ENCODE data around the gene EIF4E3. TPM values are rescaled to one million over a fixed set of nuclear protein-coding genes. Genes with fewer than 3 reads are reported as not detected.

Gene EIF4E3
- polyA plus RNA-seq, 1 donor (not counting 4 experiments of a cell fraction or from before 2014, with no cell fraction given), result 2.2 TPM

DNA sequence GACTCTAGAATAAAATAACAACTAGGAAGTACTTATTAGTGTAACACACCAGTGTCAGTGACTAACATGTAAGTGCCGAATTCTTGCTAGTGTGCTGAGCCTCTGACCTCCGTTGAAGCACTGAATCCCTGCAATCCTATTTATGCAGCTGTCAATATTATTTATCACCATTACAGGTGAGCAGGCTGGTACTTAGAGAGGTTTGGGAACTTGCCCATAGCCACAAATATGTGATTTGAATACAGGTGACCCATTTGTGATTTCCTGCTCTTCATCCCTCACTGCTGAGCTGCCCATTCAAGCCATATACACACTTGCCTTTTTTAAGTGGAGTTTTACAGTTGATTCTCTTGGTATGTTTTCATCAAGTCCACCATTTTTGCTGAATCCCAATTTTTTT, 12.2 kb downstream of the EIF4E3 start:
- Histone ChIP-seq H3K9me1 (ENCODE audit: control insufficient read depth, extremely low read depth, insufficient read depth, low read length) (no peaks in the 10 kb centered on the region), H3K27ac (ENCODE audit: control insufficient read depth, insufficient read depth, low read length) (no peak overlapping the region), H3K4me2 (ENCODE audit: control insufficient read depth, extremely low read depth, insufficient read depth, low read depth, low read length) (no peak overlapping the region), H2AFZ (ENCODE audit: control insufficient read depth, low read length) (no peak overlapping the region), H3K79me2 (ENCODE audit: control insufficient read depth, insufficient read depth, low read length) (no peaks in the 10 kb centered on the region), H3K9me3 (ENCODE audit: control insufficient read depth, low read depth, low read length) (no peaks in the 10 kb centered on the region), H3K4me3 (ENCODE audit: control insufficient read depth in 2 of 3, extremely low read depth in 1 of 3, insufficient read depth in 2 of 3, low read depth in 1 of 3, low read length in 3 of 3) (no peak overlapping the region), H3K4me1 (ENCODE audit: control insufficient read depth, extremely low read depth, insufficient read depth, low read length) (no peaks in the 10 kb centered on the region), H3K27me3 (ENCODE audit: control insufficient read depth, extremely low read depth, insufficient read depth, low read length) (no peaks in the 10 kb centered on the region), H4K20me1 (ENCODE audit: control insufficient read depth, extremely low read depth, insufficient read depth, low read length) (no peaks in the 10 kb centered on the region), H3K36me3 (ENCODE audit: control insufficient read depth in 2 of 2, extremely low read depth in 1 of 2, insufficient read depth in 2 of 2, low read length in 2 of 2) (no peaks in the 10 kb centered on the region), H3K9ac (ENCODE audit: control insufficient read depth, extremely low read depth, insufficient read depth, low read length) (no peak overlapping the region)
- TF ChIP-seq, protein P1, sequence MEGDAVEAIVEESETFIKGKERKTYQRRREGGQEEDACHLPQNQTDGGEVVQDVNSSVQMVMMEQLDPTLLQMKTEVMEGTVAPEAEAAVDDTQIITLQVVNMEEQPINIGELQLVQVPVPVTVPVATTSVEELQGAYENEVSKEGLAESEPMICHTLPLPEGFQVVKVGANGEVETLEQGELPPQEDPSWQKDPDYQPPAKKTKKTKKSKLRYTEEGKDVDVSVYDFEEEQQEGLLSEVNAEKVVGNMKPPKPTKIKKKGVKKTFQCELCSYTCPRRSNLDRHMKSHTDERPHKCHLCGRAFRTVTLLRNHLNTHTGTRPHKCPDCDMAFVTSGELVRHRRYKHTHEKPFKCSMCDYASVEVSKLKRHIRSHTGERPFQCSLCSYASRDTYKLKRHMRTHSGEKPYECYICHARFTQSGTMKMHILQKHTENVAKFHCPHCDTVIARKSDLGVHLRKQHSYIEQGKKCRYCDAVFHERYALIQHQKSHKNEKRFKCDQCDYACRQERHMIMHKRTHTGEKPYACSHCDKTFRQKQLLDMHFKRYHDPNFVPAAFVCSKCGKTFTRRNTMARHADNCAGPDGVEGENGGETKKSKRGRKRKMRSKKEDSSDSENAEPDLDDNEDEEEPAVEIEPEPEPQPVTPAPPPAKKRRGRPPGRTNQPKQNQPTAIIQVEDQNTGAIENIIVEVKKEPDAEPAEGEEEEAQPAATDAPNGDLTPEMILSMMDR (optimal IDR thresholded peaks at IDR 0.05 in 1 of 3, IDR thresholded peaks at IDR 0.05 in 1 of 3, conservative IDR thresholded peaks at IDR 0.05 in 1 of 3; ENCODE audit: extremely low read depth in 1 of 3, insufficient read depth in 2 of 3, low read length in 3 of 3), result no peak
- TF ChIP-seq EZH2 (IDR thresholded peaks at IDR 0.05; ENCODE audit: low read length), result no peak
- dilution Hi-C loops (cut with MboI; ENCODE audit: extremely low pct_ligation_motif_present, low sequenced_read_pairs), result no loop called here
- no peak for DNase-seq (ENCODE audit: low read depth, low spot score)
- no peak for FAIRE-seq

DNA sequence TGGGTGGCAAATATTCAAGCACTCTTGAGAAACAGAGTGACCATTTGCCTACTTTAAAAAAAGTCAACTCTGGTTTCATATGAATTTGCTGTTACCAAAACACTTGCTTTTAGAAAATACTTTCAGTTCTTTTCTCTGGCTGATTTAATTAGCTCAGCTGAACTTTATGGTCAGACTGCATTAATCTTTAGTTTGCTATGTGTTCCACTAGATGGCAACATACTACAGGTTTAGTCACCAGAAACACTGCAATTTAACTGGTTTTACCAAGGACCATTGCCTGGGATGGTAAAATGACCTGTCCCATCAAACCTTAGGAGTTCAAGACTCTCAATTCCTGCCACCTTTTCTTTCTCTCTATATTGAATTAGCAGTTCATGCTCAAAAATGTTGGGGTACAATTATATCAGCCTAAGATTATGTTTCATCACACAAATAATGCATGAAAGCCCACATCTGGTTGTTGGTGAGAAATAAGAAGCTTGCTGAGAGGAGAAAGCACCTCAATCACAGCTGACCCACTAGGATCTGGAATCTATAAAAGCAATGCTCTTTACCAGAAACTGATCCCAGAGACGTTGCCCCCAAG, 14.2 kb downstream of the EIF4E3 start:
- no peaks in the 10 kb centered on the region for H3K9me1 ChIP-seq (ENCODE audit: control insufficient read depth, extremely low read depth, insufficient read depth, low read length)
- H3K9me3 ChIP-seq (ENCODE audit: control insufficient read depth, low read depth, low read length), result no peaks in the 10 kb centered on the region
- no peaks in the 10 kb centered on the region for H3K36me3 ChIP-seq (ENCODE audit: control insufficient read depth in 2 of 2, extremely low read depth in 1 of 2, insufficient read depth in 2 of 2, low read length in 2 of 2)
- no peaks in the 10 kb centered on the region for H4K20me1 ChIP-seq (ENCODE audit: control insufficient read depth, extremely low read depth, insufficient read depth, low read length)
- peak; percentile 77 for FAIRE-seq
- no peaks in the 10 kb centered on the region for H3K27me3 ChIP-seq (ENCODE audit: control insufficient read depth, extremely low read depth, insufficient read depth, low read length)
- no peaks in the 10 kb centered on the region for H3K4me1 ChIP-seq (ENCODE audit: control insufficient read depth, extremely low read depth, insufficient read depth, low read length)
- TF ChIP-seq, protein P1 (optimal IDR thresholded peaks at IDR 0.05 in 1 of 3, IDR thresholded peaks at IDR 0.05 in 1 of 3, conservative IDR thresholded peaks at IDR 0.05 in 1 of 3; ENCODE audit: extremely low read depth in 1 of 3, insufficient read depth in 2 of 3, low read length in 3 of 3), result peak; percentile 34 to 59 (median 39)
- TF ChIP-seq EZH2 (IDR thresholded peaks at IDR 0.05; ENCODE audit: low read length), result no peak
- dilution Hi-C loops (cut with MboI; ENCODE audit: extremely low pct_ligation_motif_present, low sequenced_read_pairs), result no loop called here
- H3K27ac ChIP-seq (ENCODE audit: control insufficient read depth, insufficient read depth, low read length), result no peak overlapping the region
- no peak overlapping the region for H3K4me2 ChIP-seq (ENCODE audit: control insufficient read depth, extremely low read depth, insufficient read depth, low read depth, low read length)
- no peak overlapping the region for H3K4me3 ChIP-seq (ENCODE audit: control insufficient read depth in 2 of 3, extremely low read depth in 1 of 3, insufficient read depth in 2 of 3, low read depth in 1 of 3, low read length in 3 of 3)
- H3K9ac ChIP-seq (ENCODE audit: control insufficient read depth, extremely low read depth, insufficient read depth, low read length), result no peak overlapping the region
- no peaks in the 10 kb centered on the region for H3K79me2 ChIP-seq (ENCODE audit: control insufficient read depth, insufficient read depth, low read length)
- DNase-seq (ENCODE audit: low read depth, low spot score), result no peak
- no peak overlapping the region for H2AFZ ChIP-seq (ENCODE audit: control insufficient read depth, low read length)
